HepG2 (cell line): ENCODE results near the gene QPCT. TPM values are rescaled to one million over a fixed set of nuclear protein-coding genes. Genes with fewer than 3 reads are reported as not detected.

Experiments
- ATAC-seq: fragments of 200-7000 bp; cut with Tn5 transposase; 3 replicates; pipeline ENCODE4 v1.9.1; 2020; ENCODE audit warnings: mild to moderate bottlenecking, moderate library complexity
- BruUV-seq: library from RNA; stranded (reverse); fragments of 400-500 nt; replicated peaks from 2 replicates; lab custom pipeline; 2021; lab: Mats Ljungman, UMichigan
- CTCF ChIA-PET: fragments of 300-600 bp; formaldehyde crosslinking; extraction: SDS; loops from one replicate; lab custom pipeline; 2021; ENCODE audit warnings: low total read pairs, inconsistent platforms, low intra/inter-chr PET ratio; lab: Yijun Ruan, JAX
- POLR2A ChIA-PET: fragments of 350-600 bp; sonication (Branson Sonifier 250); formaldehyde crosslinking; loops from one replicate; lab custom pipeline; 2020; ENCODE audit warnings: antibody characterized with exemption, inconsistent platforms; lab: Yijun Ruan, JAX
- DNase-seq: peaks from one replicate; pipeline ENCODE4 v3.0.0-alpha.2; 2015; ENCODE audit warnings: low spot score
- FAIRE-seq: peaks from 3 replicates; lab custom pipeline; 2011; peaks lifted over from hg19 to GRCh38; lab: Jason Lieb, UNC
- H2AFZ ChIP-seq: one replicate; pipeline ENCODE4 v1.6.1; 2011; ENCODE audit warnings: low read length, inconsistent platforms
- H3K27ac ChIP-seq: fragments of 300-600 bp; 3 replicates; pipeline ENCODE4 v1.8.0; 2011; ENCODE audit warnings: mixed run types, mild to moderate bottlenecking, mixed read lengths, low read length, inconsistent platforms; ENCODE audit not compliant: insufficient read depth; ENCODE audit errors: extremely low read length
- H3K27me3 ChIP-seq, 2 experiments: fragments of 200-600 bp in 1 of 2; 2 replicates in 1 of 2; 3 replicates in 1 of 2; pipeline versions ENCODE4 v1.6.0 to v1.8.0; 2011; ENCODE audit warnings: low read length in 2 of 2, mild to moderate bottlenecking in 2 of 2, moderate library complexity in 2 of 2, inconsistent platforms in 1 of 2; ENCODE audit not compliant: insufficient read depth in 2 of 2, control insufficient read depth in 1 of 2
- H3K36me3 ChIP-seq, 2 experiments: fragments of 200-600 bp in 1 of 2; replicated peaks in 1 of 2; 2 replicates in 1 of 2; 3 replicates in 1 of 2; pipeline versions ENCODE4 v1.5.1 to v1.8.0; 2011; ENCODE audit warnings: low read length in 2 of 2, inconsistent platforms in 1 of 2; ENCODE audit not compliant: insufficient read depth in 2 of 2, control insufficient read depth in 1 of 2
- H3K4me1 ChIP-seq: 2 replicates; pipeline ENCODE4 v1.5.1; 2012; ENCODE audit warnings: low read length, inconsistent platforms; ENCODE audit not compliant: insufficient read depth
- H3K4me2 ChIP-seq: 2 replicates; pipeline ENCODE4 v1.6.0; 2011; ENCODE audit warnings: low read depth, low read length, inconsistent platforms
- H3K4me3 ChIP-seq, 3 experiments: fragments of 200-600 bp in 1 of 3; sonication (generic), shearing (Covaris generic) in 1 of 3; replicated peaks in 1 of 3; 2 replicates each; pipeline ENCODE4 v1.5.1; 2011 to 2016; ENCODE audit warnings: low read length in 3 of 3, inconsistent platforms in 2 of 3, low read depth in 2 of 3, mild to moderate bottlenecking in 2 of 3, control low read depth in 1 of 3, mixed read lengths in 1 of 3; ENCODE audit not compliant: insufficient read depth in 1 of 3
- H3K79me2 ChIP-seq: one replicate; pipeline ENCODE4 v1.6.1; 2011; ENCODE audit warnings: low read length, inconsistent platforms; ENCODE audit not compliant: insufficient read depth
- H3K9ac ChIP-seq: 2 replicates; pipeline ENCODE4 v1.6.0; 2011; ENCODE audit warnings: mild to moderate bottlenecking, low read depth, low read length, inconsistent platforms; ENCODE audit not compliant: insufficient read depth
- H3K9me3 ChIP-seq: 2 replicates; pipeline ENCODE4 v1.5.1; 2012; ENCODE audit warnings: mild to moderate bottlenecking, low read length
- H4K20me1 ChIP-seq: 2 replicates; pipeline ENCODE4 v1.6.0; 2011; ENCODE audit warnings: inconsistent platforms, mild to moderate bottlenecking, low read length, moderate library complexity; ENCODE audit not compliant: insufficient read depth
- ATF7-NPFF ChIP-seq: sonication (generic); formaldehyde crosslinking; IDR thresholded peaks from 2 replicates; pipeline ENCODE4 v1.8.1; 2023; ENCODE audit warnings: mild to moderate bottlenecking, low read depth, missing genetic modification reagents, moderate library complexity
- CENPBD1 ChIP-seq: sonication (generic); formaldehyde crosslinking; IDR thresholded peaks from 2 replicates; pipeline ENCODE4 v1.8.0; 2022; ENCODE audit warnings: missing genetic modification reagents, low read depth, mild to moderate bottlenecking, borderline replicate concordance
- DDIT3 ChIP-seq: sonication (generic); formaldehyde crosslinking; IDR thresholded peaks from 2 replicates; pipeline ENCODE4 v1.4.0; 2020; ENCODE audit warnings: mild to moderate bottlenecking, missing genetic modification reagents
- DR1 ChIP-seq: sonication (generic); formaldehyde crosslinking; IDR thresholded peaks from 2 replicates; pipeline ENCODE4 v1.8.0; 2021; ENCODE audit warnings: mild to moderate bottlenecking, missing genetic modification reagents, inconsistent platforms
- GPBP1L1 ChIP-seq: sonication (generic); formaldehyde crosslinking; IDR thresholded peaks from 2 replicates; pipeline ENCODE4 v1.5.0; 2020; ENCODE audit warnings: mild to moderate bottlenecking, missing genetic modification reagents
- HNRNPK ChIP-seq: fragments of 200-400 bp; formaldehyde crosslinking; IDR thresholded peaks from 2 replicates; pipeline ENCODE4 v1.6.1; 2018; ENCODE audit warnings: low read length, low read depth, moderate library complexity, mild to moderate bottlenecking; ENCODE audit not compliant: poor library complexity, severe bottlenecking
- REPIN1 ChIP-seq: sonication (generic); formaldehyde crosslinking; IDR thresholded peaks from 2 replicates; pipeline ENCODE4 v1.8.0; 2022; ENCODE audit warnings: missing genetic modification reagents, low read depth, mild to moderate bottlenecking, borderline replicate concordance
- SRSF9 ChIP-seq: fragments of 200-400 bp; formaldehyde crosslinking; IDR thresholded peaks from 2 replicates; pipeline ENCODE4 v1.6.1; 2018; ENCODE audit warnings: borderline replicate concordance, mild to moderate bottlenecking, low read depth, low read length; ENCODE audit not compliant: insufficient read depth, poor library complexity, severe bottlenecking
- TEAD2 ChIP-seq: sonication (generic); formaldehyde crosslinking; IDR thresholded peaks from 2 replicates; pipeline ENCODE4 v1.9.0; 2021; ENCODE audit warnings: missing genetic modification reagents
- TRIM22 ChIP-seq: fragments of 450-650 bp; IDR thresholded peaks from 2 replicates; pipeline ENCODE4 v1.6.1; 2017
- ZNF562 ChIP-seq: sonication (generic); formaldehyde crosslinking; IDR thresholded peaks from 2 replicates; pipeline ENCODE4 v1.8.0; 2022; ENCODE audit warnings: missing genetic modification reagents, borderline replicate concordance
- ZNF616 ChIP-seq: sonication (generic); formaldehyde crosslinking; IDR thresholded peaks from 2 replicates; pipeline ENCODE4 v1.5.0; 2020; ENCODE audit warnings: low read depth, mild to moderate bottlenecking, missing genetic modification reagents
- WGBS: methylation state at CpG from one replicate; pipeline ENCODE4 v1.1.6; 2017; ENCODE audit warnings: low lambda C conversion rate; 5-methylcytosine and 5-hydroxymethylcytosine counted together
- in situ Hi-C: cut with HindIII; loops from 2 replicates; pipeline ENCODE4 v1.10.0; 2017; ENCODE audit warnings: low pct_unique_long_range_greater_than_20kb; ENCODE audit not compliant: extremely low pct_ligation_motif_present
- intact Hi-C: fragments of 100-400 bp; cut with micrococcal nuclease; formaldehyde crosslinking; loops from one replicate; pipeline ENCODE4 v1.10.0; 2022; ENCODE audit not compliant: unreplicated experiment
- polyA plus RNA-seq, 8 experiments: library from polyadenylated mRNA; depleted of rRNA in 3 of 8; stranded (reverse) in 7 of 8; unstranded in 1 of 8; fragments of >200 nt; fragmentation: Illumina TruSeq in 4 of 8; extraction: Trizol in 4 of 8; gene quantifications; 2 replicates each; pipeline versions ENCODE4 v1.2.1 to v1.2.3, GENCODE V29; 2011 to 2016; ENCODE audit warnings: low read depth in 4 of 8, missing spikeins in 1 of 8, mixed read lengths in 1 of 8; ENCODE audit not compliant: insufficient read depth in 1 of 8
- total RNA-seq, 5 experiments: library from RNA; depleted of rRNA; stranded (reverse); fragments of >200 nt; fragmentation: Illumina TruSeq; extraction: Trizol; gene quantifications; 2 replicates each; pipeline ENCODE4 v1.2.3, GENCODE V29; 2016; ENCODE audit warnings: low read depth in 1 of 5

QPCT gene
- total and polyA plus RNA-seq, 2 of the 13 experiments (the other 11 are each of a cell fraction or from before 2014, with no cell fraction given), result 0.77 to 1.2 TPM

GRCh38 chr2:37321029-37321682 is 23.3 kb upstream of the QPCT start:
- H3K4me2 ChIP-seq, result 0 out of 2 replicates have a peak overlapping the region, but pooled peaks have one; percentile 6
- ChIA-PET CTCF (no interaction called here), POLR2A (no interaction called here)
- no TSS peak for BruUV-seq
- no peaks in the 10 kb centered on the region for H4K20me1 ChIP-seq
- H3K4me1 ChIP-seq, result peaks cover 32% of the 10 kb centered on the region
- DNase-seq, result no peak
- H3K4me3 ChIP-seq, result no peak overlapping the region
- peaks cover 3 to 12% of the 10 kb centered on the region in 2 experiments; a peak in 4 of 5 replicates for H3K27me3 ChIP-seq
- in situ Hi-C loops (no loop called here), intact Hi-C loops (no loop called here)
- no peak overlapping the region for H2AFZ ChIP-seq
- H3K9ac ChIP-seq, result no peak overlapping the region
- peaks cover 51% of the 10 kb centered on the region for H3K79me2 ChIP-seq
- no peaks in the 10 kb centered on the region; a peak in 2 of 5 replicates for H3K36me3 ChIP-seq
- 97% methylated on average over 4 of the region's 4 CpGs for WGBS
- FAIRE-seq, result no peak
- TF ChIP-seq DDIT3 (CRISPR knock-in tag) (no peak), HNRNPK (peak; percentile 52)
- no peak overlapping the region for H3K27ac ChIP-seq
- H3K9me3 ChIP-seq, result no peaks in the 10 kb centered on the region
- ATAC-seq, result no peak

GRCh38 chr2:37322368-37322767 is 22.1 kb upstream of the QPCT start:
- in situ Hi-C loops (no loop called here), intact Hi-C loops (loop anchor here (2.0 kb wide), 1 partner anchor 18 kb away; no protein-coding TSS in a partner anchor)
- POLR2A ChIA-PET, result no interaction called here
- H2AFZ ChIP-seq, result no peak overlapping the region
- peaks cover 51% of the 10 kb centered on the region for H3K79me2 ChIP-seq
- no peaks in the 10 kb centered on the region for H3K9me3 ChIP-seq
- peaks cover 3 to 18% of the 10 kb centered on the region in 2 experiments; a peak in 4 of 5 replicates for H3K27me3 ChIP-seq
- ATAC-seq (no peak), FAIRE-seq (no peak), DNase-seq (no peak)
- H3K4me1 ChIP-seq, result peaks cover 32% of the 10 kb centered on the region
- no TSS peak for BruUV-seq
- H3K4me2 ChIP-seq, result peak overlapping the region; percentile 80
- no peak overlapping the region for H3K27ac ChIP-seq
- H3K4me3 ChIP-seq, result peak overlapping the region in 1 of 3 experiments; percentile 98; a peak in 1 of 6 replicates
- H3K36me3 ChIP-seq, result no peaks in the 10 kb centered on the region
- no peak overlapping the region for H3K9ac ChIP-seq
- CTCF ChIA-PET, result no interaction called here
- no peaks in the 10 kb centered on the region for H4K20me1 ChIP-seq
- TF ChIP-seq ZNF562 (no peak), ATF7-NPFF (no peak), TEAD2 (no peak), TRIM22 (no peak), DR1 (CRISPR knock-in tag) (no peak), REPIN1 (no peak), SRSF9 (no peak), CENPBD1 (CRISPR knock-in tag) (no peak), GPBP1L1 (CRISPR knock-in tag) (no peak), ZNF616 (CRISPR knock-in tag) (no peak)
